Kidney epithelial cell (primary cell): Measurements from ENCODE around the gene SUGCT. TPM values are rescaled to one million over a fixed set of nuclear protein-coding genes. Genes with fewer than 3 reads are reported as not detected.

Experiments
- DNase-seq: peaks from one replicate; pipeline ENCODE4 v3.0.0-alpha.2; 2010; ENCODE audit warnings: low read depth
- H3K27me3 ChIP-seq: 2 replicates; pipeline ENCODE4 v1.6.0; 2011; ENCODE audit warnings: low read length; ENCODE audit not compliant: control insufficient read depth, insufficient read depth
- H3K36me3 ChIP-seq: 2 replicates; pipeline ENCODE4 v1.5.1; 2011; ENCODE audit warnings: low read length; ENCODE audit not compliant: control insufficient read depth, insufficient read depth
- H3K4me3 ChIP-seq: 2 replicates; pipeline ENCODE4 v1.5.1; 2011; ENCODE audit warnings: low read depth, mild to moderate bottlenecking, control low read depth, low read length
- CTCF ChIP-seq: IDR thresholded peaks from 2 replicates; pipeline ENCODE4 v1.5.1; 2011; ENCODE audit warnings: mild to moderate bottlenecking, moderate library complexity, low read length, control low read depth, inconsistent platforms; ENCODE audit not compliant: insufficient read depth, poor library complexity, severe bottlenecking
- total RNA-seq: library from RNA; depleted of rRNA; stranded (reverse); fragments of >200 nt; gene quantifications from 2 replicates; pipeline ENCODE4 v1.2.3, GENCODE V29; 2015

Gene SUGCT
- total RNA-seq, 1 donor from 2014 or later = 4.0 TPM

- DNase-seq = no peak
- Histone ChIP-seq H3K4me3 (no peak overlapping the region), H3K36me3 (no peaks in the 10 kb centered on the region), H3K27me3 (no peaks in the 10 kb centered on the region)
- no peak for TF ChIP-seq CTCF
Measured at GRCh38 chr7:40658729-40659128, 523.9 kb downstream of the SUGCT start.

GRCh38 chr7:40659231-40659630 is 524.4 kb downstream of the SUGCT start:
- DNase-seq = no peak
- H3K36me3 ChIP-seq = no peaks in the 10 kb centered on the region
- no peaks in the 10 kb centered on the region for H3K27me3 ChIP-seq
- H3K4me3 ChIP-seq = no peak overlapping the region
- no peak for TF ChIP-seq CTCF

GRCh38 chr7:40673285-40673684 is 538.5 kb downstream of the SUGCT start:
- no peak for DNase-seq
- no peak overlapping the region for H3K4me3 ChIP-seq
- no peaks in the 10 kb centered on the region for H3K36me3 ChIP-seq
- no peaks in the 10 kb centered on the region for H3K27me3 ChIP-seq
- TF ChIP-seq CTCF = no peak

GRCh38 chr7:40674316-40674715 is 539.5 kb downstream of the SUGCT start:
- no peaks in the 10 kb centered on the region for H3K36me3 ChIP-seq
- H3K27me3 ChIP-seq = no peaks in the 10 kb centered on the region
- no peak for DNase-seq
- TF ChIP-seq CTCF = no peak
- no peak overlapping the region for H3K4me3 ChIP-seq

- no peaks in the 10 kb centered on the region for H3K27me3 ChIP-seq
- no peak for TF ChIP-seq CTCF
- no peak for DNase-seq
- H3K4me3 ChIP-seq = no peak overlapping the region
- no peaks in the 10 kb centered on the region for H3K36me3 ChIP-seq
Measured at GRCh38 chr7:40675741-40676140, 540.9 kb downstream of the SUGCT start.

GRCh38 chr7:40676221-40676620 is 541.4 kb downstream of the SUGCT start:
- H3K27me3 ChIP-seq = no peaks in the 10 kb centered on the region
- DNase-seq = no peak
- H3K36me3 ChIP-seq = no peaks in the 10 kb centered on the region
- no peak for TF ChIP-seq CTCF
- H3K4me3 ChIP-seq = no peak overlapping the region
